HepG2 (cell line): ENCODE results near the gene PGRMC2. TPM values are rescaled to one million over a fixed set of nuclear protein-coding genes. Genes with fewer than 3 reads are reported as not detected.
A peak's percentile ranks its signal among the peaks of the same experiment; 100 is the strongest.

Source experiments
- ATRX ChIP-seq: sonication (generic); formaldehyde crosslinking; IDR thresholded peaks from 2 replicates; pipeline ENCODE4 v1.4.0; 2020; ENCODE audit warnings: missing genetic modification reagents, borderline replicate concordance
- HNF4A ChIP-seq: sonication (generic); formaldehyde crosslinking; IDR thresholded peaks from 2 replicates; pipeline ENCODE4 v1.4.0; 2020; ENCODE audit warnings: missing genetic modification reagents
- NPAS2 ChIP-seq: sonication (generic); formaldehyde crosslinking; IDR thresholded peaks from 2 replicates; pipeline ENCODE4 v1.8.0; 2022; ENCODE audit warnings: mild to moderate bottlenecking, missing genetic modification reagents, borderline replicate concordance
- SALL2 ChIP-seq: sonication (generic); formaldehyde crosslinking; IDR thresholded peaks from 2 replicates; pipeline ENCODE4 v1.8.1; 2023; ENCODE audit warnings: mild to moderate bottlenecking, missing genetic modification reagents, inconsistent platforms
- SIX1 ChIP-seq: sonication (generic); formaldehyde crosslinking; IDR thresholded peaks from 2 replicates; pipeline ENCODE4 v1.4.0; 2020; ENCODE audit warnings: missing genetic modification reagents, borderline replicate concordance
- TBL1XR1 ChIP-seq: fragments of 150-350 bp; IDR thresholded peaks from 2 replicates; pipeline ENCODE4 v1.6.1; 2014; ENCODE audit warnings: borderline replicate concordance, low read length; ENCODE audit not compliant: partially characterized antibody
- TRAFD1 ChIP-seq: sonication (generic); formaldehyde crosslinking; IDR thresholded peaks from 2 replicates; pipeline ENCODE4 v1.5.1; 2020; ENCODE audit warnings: missing genetic modification reagents, mild to moderate bottlenecking, borderline replicate concordance
- ZBTB4 ChIP-seq: sonication (generic); formaldehyde crosslinking; IDR thresholded peaks from 2 replicates; pipeline ENCODE4 v1.4.0; 2020; ENCODE audit warnings: missing genetic modification reagents, mild to moderate bottlenecking, borderline replicate concordance
- ZFP36L1 ChIP-seq: sonication (generic); formaldehyde crosslinking; IDR thresholded peaks from 2 replicates; pipeline ENCODE4 v1.8.0; 2022; ENCODE audit warnings: mild to moderate bottlenecking, missing genetic modification reagents, moderate library complexity
- ZFP91 ChIP-seq: sonication (generic); formaldehyde crosslinking; IDR thresholded peaks from 2 replicates; pipeline ENCODE4 v1.9.0; 2022; ENCODE audit warnings: missing genetic modification reagents, mild to moderate bottlenecking, borderline replicate concordance
- ZNF251 ChIP-seq: sonication (generic); formaldehyde crosslinking; IDR thresholded peaks from 2 replicates; pipeline ENCODE4 v1.9.0; 2021; ENCODE audit warnings: mild to moderate bottlenecking, missing genetic modification reagents
- ZNF281 ChIP-seq: sonication (generic); formaldehyde crosslinking; IDR thresholded peaks from 2 replicates; pipeline ENCODE4 v1.4.0; 2020; ENCODE audit warnings: missing genetic modification reagents, borderline replicate concordance
- ZNF33B ChIP-seq: sonication (generic); formaldehyde crosslinking; IDR thresholded peaks from 2 replicates; pipeline ENCODE4 v1.5.1; 2020; ENCODE audit warnings: mild to moderate bottlenecking, missing genetic modification reagents
- ZNF350 ChIP-seq: sonication (generic); formaldehyde crosslinking; IDR thresholded peaks from 2 replicates; pipeline ENCODE4 v1.4.0; 2020; ENCODE audit warnings: mild to moderate bottlenecking, low read depth, missing genetic modification reagents, borderline replicate concordance
- ZNF615 ChIP-seq: sonication (generic); formaldehyde crosslinking; IDR thresholded peaks from 2 replicates; pipeline ENCODE4 v1.5.0; 2020; ENCODE audit warnings: mild to moderate bottlenecking, missing genetic modification reagents, borderline replicate concordance
- ZNF776 ChIP-seq: sonication (generic); formaldehyde crosslinking; IDR thresholded peaks from 2 replicates; pipeline ENCODE4 v1.4.0; 2020; ENCODE audit warnings: mild to moderate bottlenecking, missing genetic modification reagents
- polyA plus RNA-seq, 8 experiments: library from polyadenylated mRNA; depleted of rRNA in 3 of 8; stranded (reverse) in 7 of 8; unstranded in 1 of 8; fragments of >200 nt; fragmentation: Illumina TruSeq in 4 of 8; extraction: Trizol in 4 of 8; gene quantifications; 2 replicates each; pipeline versions ENCODE4 v1.2.1 to v1.2.3, GENCODE V29; 2011 to 2016; ENCODE audit warnings: low read depth in 4 of 8, missing spikeins in 1 of 8, mixed read lengths in 1 of 8; ENCODE audit not compliant: insufficient read depth in 1 of 8
- total RNA-seq, 5 experiments: library from RNA; depleted of rRNA; stranded (reverse); fragments of >200 nt; fragmentation: Illumina TruSeq; extraction: Trizol; gene quantifications; 2 replicates each; pipeline ENCODE4 v1.2.3, GENCODE V29; 2016; ENCODE audit warnings: low read depth in 1 of 5

The PGRMC2 gene
- total and polyA plus RNA-seq, 2 of the 13 experiments (the other 11 are each of a cell fraction or from before 2014, with no cell fraction given) = 16.0 to 19.8 TPM

- TF ChIP-seq ZNF281 (CRISPR knock-in tag) (peak; percentile 73; the same call in 1 of the 2 replicates), NPAS2 (0 out of 2 replicates have a peak, but pooled peaks have one; percentile 57), HNF4A (peak; percentile 57; the same call in 1 of the 2 replicates), ZNF615 (peak; percentile 84; the same call in 1 of the 2 replicates), SIX1 (CRISPR knock-in tag) (peak; percentile 63; the same call in 1 of the 2 replicates), ZFP36L1 (peak; percentile 99), TBL1XR1 (no peak), ATRX (CRISPR knock-in tag) (no peak), ZNF350 (peak; percentile 99), ZNF33B (CRISPR knock-in tag) (peak; percentile 99), TRAFD1 (no peak), ZNF251 (CRISPR knock-in tag) (peak; percentile 86), ZBTB4 (CRISPR knock-in tag) (peak; percentile 97), SALL2 (CRISPR knock-in tag) (peak; percentile 90), ZFP91 (CRISPR knock-in tag) (peak; percentile 94), ZNF776 (CRISPR knock-in tag) (peak; percentile 96; the same call in 1 of the 2 replicates)
Observed at GRCh38 chr4:128287871-128288688, 467 bp upstream of the PGRMC2 start (continued).
